DND-41 (cell line): ENCODE results near the gene IGSF9B.

Source experiments
- ATAC-seq: fragments of 200-7000 bp; cut with Tn5 transposase; 3 replicates; pipeline ENCODE4 v1.9.1; 2021; ENCODE audit warnings: low read depth; ENCODE audit not compliant: insufficient read depth
- DNase-seq: peaks from one replicate; pipeline ENCODE4 v3.0.0-alpha.2; 2020
- H2AFZ ChIP-seq: 2 replicates; pipeline ENCODE4 v1.6.0; 2012; ENCODE audit warnings: low read depth, low read length
- H3K27ac ChIP-seq: 2 replicates; pipeline ENCODE4 v1.5.1; 2012; ENCODE audit warnings: low read length, inconsistent platforms
- H3K27me3 ChIP-seq: fragments of 200-600 bp; sonication (generic); 2 replicates; pipeline ENCODE4 v1.6.0; 2012; ENCODE audit warnings: low read length, mild to moderate bottlenecking, inconsistent platforms; ENCODE audit not compliant: insufficient read depth, poor library complexity
- H3K36me3 ChIP-seq: 2 replicates; pipeline ENCODE4 v1.5.1; 2012; ENCODE audit warnings: low read length, inconsistent platforms; ENCODE audit not compliant: insufficient read depth
- H3K4me1 ChIP-seq: 2 replicates; pipeline ENCODE4 v1.5.1; 2012; ENCODE audit warnings: mild to moderate bottlenecking, low read length; ENCODE audit not compliant: insufficient read depth
- H3K4me2 ChIP-seq: 2 replicates; pipeline ENCODE4 v1.6.0; 2012; ENCODE audit warnings: mild to moderate bottlenecking, moderate library complexity, low read length, inconsistent platforms; ENCODE audit not compliant: insufficient read depth
- H3K4me3 ChIP-seq, 2 experiments: fragments of 200-600 bp in 1 of 2; shearing (Covaris generic) in 1 of 2; 2 replicates each; pipeline ENCODE4 v1.5.1; 2012 to 2016; ENCODE audit warnings: inconsistent platforms in 2 of 2, low read length in 2 of 2, mild to moderate bottlenecking in 2 of 2, low read depth in 1 of 2, moderate library complexity in 1 of 2
- H3K79me2 ChIP-seq: 2 replicates; pipeline ENCODE4 v1.6.0; 2012; ENCODE audit warnings: low read length, inconsistent platforms; ENCODE audit not compliant: insufficient read depth
- H3K9ac ChIP-seq: 2 replicates; pipeline ENCODE4 v1.6.0; 2012; ENCODE audit warnings: low read depth, mild to moderate bottlenecking, inconsistent platforms, low read length, moderate library complexity
- H3K9me3 ChIP-seq: 2 replicates; pipeline ENCODE4 v1.5.1; 2012; ENCODE audit warnings: low read length, moderate library complexity, mild to moderate bottlenecking, inconsistent platforms; ENCODE audit not compliant: insufficient read depth, severe bottlenecking
- H4K20me1 ChIP-seq: 2 replicates; pipeline ENCODE4 v1.6.0; 2012; ENCODE audit warnings: low read length; ENCODE audit not compliant: insufficient read depth
- EZH2 ChIP-seq: IDR thresholded peaks from 3 replicates; pipeline ENCODE4 v1.6.1; 2012; ENCODE audit warnings: borderline replicate concordance, low read depth, mild to moderate bottlenecking, moderate library complexity, low read length, inconsistent platforms; ENCODE audit not compliant: severe bottlenecking
- TF ChIP-seq, protein P1 (sequence below): IDR thresholded peaks from 2 replicates; pipeline ENCODE4 v1.5.1; 2012; ENCODE audit warnings: borderline replicate concordance, low read length, moderate library complexity, mild to moderate bottlenecking; ENCODE audit not compliant: poor library complexity, severe bottlenecking; ENCODE audit errors: extremely low read depth

The IGSF9B gene

DNA sequence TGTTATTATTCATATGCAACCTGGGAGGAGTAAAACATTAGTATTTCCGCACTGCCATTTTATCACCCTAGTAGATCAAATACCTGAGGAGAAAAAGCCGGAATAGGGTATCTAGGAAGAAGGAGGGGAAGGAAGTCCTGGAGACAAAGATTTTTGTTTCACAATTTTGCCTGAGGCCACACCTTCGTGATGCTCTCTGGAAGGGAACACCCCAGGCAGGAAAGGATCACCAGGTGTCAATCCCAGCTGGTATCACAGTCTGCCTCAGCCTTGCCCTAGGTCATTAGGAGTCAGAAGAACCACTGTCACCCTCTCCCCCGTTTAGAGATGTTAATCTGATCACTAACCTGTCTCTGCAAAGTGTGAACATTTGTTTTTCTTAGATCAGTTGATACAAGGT, 35.4 kb upstream of the IGSF9B start:
- Histone ChIP-seq H3K9ac (no peak overlapping the region), H3K4me2 (no peak overlapping the region), H3K36me3 (no peaks in the 10 kb centered on the region), H3K4me3 (no peak overlapping the region), H3K27ac (no peak overlapping the region), H3K9me3 (no peaks in the 10 kb centered on the region), H2AFZ (no peak overlapping the region), H3K27me3 (peaks cover 2% of the 10 kb centered on the region), H4K20me1 (no peaks in the 10 kb centered on the region), H3K4me1 (peaks cover 16% of the 10 kb centered on the region), H3K79me2 (no peaks in the 10 kb centered on the region)
- ATAC-seq (no peak), DNase-seq (no peak)
- TF ChIP-seq EZH2: no peak
- TF ChIP-seq, protein P1, sequence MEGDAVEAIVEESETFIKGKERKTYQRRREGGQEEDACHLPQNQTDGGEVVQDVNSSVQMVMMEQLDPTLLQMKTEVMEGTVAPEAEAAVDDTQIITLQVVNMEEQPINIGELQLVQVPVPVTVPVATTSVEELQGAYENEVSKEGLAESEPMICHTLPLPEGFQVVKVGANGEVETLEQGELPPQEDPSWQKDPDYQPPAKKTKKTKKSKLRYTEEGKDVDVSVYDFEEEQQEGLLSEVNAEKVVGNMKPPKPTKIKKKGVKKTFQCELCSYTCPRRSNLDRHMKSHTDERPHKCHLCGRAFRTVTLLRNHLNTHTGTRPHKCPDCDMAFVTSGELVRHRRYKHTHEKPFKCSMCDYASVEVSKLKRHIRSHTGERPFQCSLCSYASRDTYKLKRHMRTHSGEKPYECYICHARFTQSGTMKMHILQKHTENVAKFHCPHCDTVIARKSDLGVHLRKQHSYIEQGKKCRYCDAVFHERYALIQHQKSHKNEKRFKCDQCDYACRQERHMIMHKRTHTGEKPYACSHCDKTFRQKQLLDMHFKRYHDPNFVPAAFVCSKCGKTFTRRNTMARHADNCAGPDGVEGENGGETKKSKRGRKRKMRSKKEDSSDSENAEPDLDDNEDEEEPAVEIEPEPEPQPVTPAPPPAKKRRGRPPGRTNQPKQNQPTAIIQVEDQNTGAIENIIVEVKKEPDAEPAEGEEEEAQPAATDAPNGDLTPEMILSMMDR: no peak

DNA sequence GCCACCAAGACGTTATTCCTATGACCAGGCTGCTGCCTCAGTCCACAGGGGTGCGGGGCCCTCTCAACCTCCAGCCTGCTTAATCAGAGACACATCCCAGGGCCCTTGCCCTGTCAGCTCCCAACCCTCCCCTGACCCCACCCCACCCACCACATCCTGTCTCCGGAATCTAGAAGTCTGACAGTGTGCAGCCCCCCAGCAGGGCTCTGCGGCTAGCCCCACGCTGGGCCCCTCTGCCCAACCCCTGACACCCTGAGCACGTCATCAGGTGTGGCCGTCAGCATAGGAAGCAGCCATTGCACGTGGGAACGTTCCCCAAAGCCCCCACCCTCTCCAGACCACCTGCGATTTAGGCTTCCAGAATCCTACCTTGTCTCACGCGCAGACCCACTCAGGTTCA, 34.3 kb upstream of the IGSF9B start:
- Histone ChIP-seq H3K27ac (peak overlapping the region; percentile 39; the same call in 1 of the 2 replicates), H3K9ac (no peak overlapping the region), H3K9me3 (no peaks in the 10 kb centered on the region), H3K4me2 (no peak overlapping the region), H2AFZ (no peak overlapping the region), H3K4me3 (no peak overlapping the region), H3K4me1 (peaks cover 16% of the 10 kb centered on the region), H4K20me1 (no peaks in the 10 kb centered on the region), H3K27me3 (peaks cover 2% of the 10 kb centered on the region), H3K79me2 (no peaks in the 10 kb centered on the region), H3K36me3 (no peaks in the 10 kb centered on the region)
- TF ChIP-seq, protein P1: no peak
- TF ChIP-seq EZH2: no peak
- ATAC-seq (peak; percentile 97), DNase-seq (peak; percentile 85)

DNA sequence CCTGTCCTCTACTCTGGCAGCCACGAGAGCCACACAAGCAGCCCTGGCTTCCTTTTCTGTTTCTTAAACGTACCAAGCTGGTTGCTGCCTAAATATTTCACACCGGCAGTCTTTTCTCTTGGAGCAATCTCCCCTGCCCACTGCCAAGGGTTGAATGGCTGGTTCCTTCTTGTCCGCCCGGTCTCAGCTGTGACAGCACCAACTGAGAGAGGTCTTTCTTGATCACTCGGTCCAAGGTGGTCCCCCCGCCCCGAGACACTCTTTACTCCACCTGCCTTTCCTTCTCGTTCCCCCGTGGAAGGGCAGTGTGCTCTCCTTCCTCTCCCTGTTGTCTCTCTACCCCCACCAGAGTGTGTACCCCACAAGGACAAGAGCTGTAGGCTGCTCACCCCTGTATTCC, 33.7 kb upstream of the IGSF9B start:
- Histone ChIP-seq H3K4me1 (peaks cover 16% of the 10 kb centered on the region), H3K36me3 (no peaks in the 10 kb centered on the region), H3K9me3 (no peaks in the 10 kb centered on the region), H3K9ac (no peak overlapping the region), H4K20me1 (no peaks in the 10 kb centered on the region), H3K27ac (no peak overlapping the region; the same call in 1 of the 2 replicates), H3K27me3 (peaks cover 2% of the 10 kb centered on the region), H3K4me3 (no peak overlapping the region), H3K4me2 (no peak overlapping the region), H3K79me2 (no peaks in the 10 kb centered on the region), H2AFZ (no peak overlapping the region)
- DNase-seq (no peak), ATAC-seq (no peak)
- TF ChIP-seq, protein P1: no peak
- no peak for TF ChIP-seq EZH2
